ENCODE measurements around the gene BUD13. TPM values are rescaled to one million over a fixed set of nuclear protein-coding genes. Genes with fewer than 3 reads are reported as not detected.

BUD13 gene
- total and polyA plus RNA-seq, 10 of the 15 experiments (the other 5 are each of a cell fraction or from before 2014, with no cell fraction given), result 10.9 to 36.5 (median 24.7) TPM

DNA sequence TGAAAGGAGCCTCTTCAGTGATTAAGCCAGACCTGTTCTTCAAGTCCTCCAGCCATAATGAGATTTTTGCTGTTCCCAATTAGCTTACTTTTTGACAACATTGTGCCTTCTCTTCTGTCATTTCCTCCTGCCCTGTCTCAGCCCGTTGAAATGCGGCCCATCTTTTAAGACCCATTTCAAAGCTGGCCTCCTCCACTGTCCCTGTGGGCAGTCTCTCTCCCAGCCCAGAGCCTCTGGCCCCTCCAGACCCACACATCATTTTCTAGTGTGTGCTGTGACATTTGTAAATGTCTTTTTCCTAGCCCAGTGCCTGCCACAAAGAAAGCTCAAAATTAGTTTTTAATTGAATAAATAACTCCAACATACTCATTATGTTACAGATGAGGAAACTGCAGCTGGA is 70.9 kb downstream of the BUD13 start:
- H3K79me2 ChIP-seq (ENCODE audit: control insufficient read depth, insufficient read depth, low read length), result no peaks in the 10 kb centered on the region
- H3K27ac ChIP-seq (ENCODE audit: control insufficient read depth, insufficient read depth), result no peak overlapping the region
- H3K9me3 ChIP-seq (replicated peaks; ENCODE audit: control insufficient read depth, insufficient read depth, low read length), result no peaks in the 10 kb centered on the region
- H3K36me3 ChIP-seq (ENCODE audit: control insufficient read depth in 2 of 2, insufficient read depth in 2 of 2, low read length in 1 of 2), result no peaks in the 10 kb centered on the region
- FAIRE-seq (no peak), DNase-seq (ENCODE audit: low read depth, low spot score) (no peak), ATAC-seq (no peak)
- no peaks in the 10 kb centered on the region for H3K4me1 ChIP-seq (ENCODE audit: control insufficient read depth, insufficient read depth, low read length)
- 48% methylated on average over 2 of the region's 2 CpGs for WGBS (ENCODE audit: insufficient coverage, insufficient replicate concordance, low lambda C conversion rate, missing lambda C conversion rate)
- intact Hi-C loops (cut with micrococcal nuclease; ENCODE audit: unreplicated experiment) (no loop called here), in situ Hi-C loops (cut with MboI) (no loop called here)
- BruUV-seq (replicated peaks), result no TSS peak
- peaks cover 0 to 5% of the 10 kb centered on the region in 2 experiments; a peak in 3 of 4 replicates for H3K27me3 ChIP-seq (replicated peaks in 1 of 2; ENCODE audit: control insufficient read depth in 2 of 2, insufficient read depth in 2 of 2, low read length in 1 of 2)
- ChIA-PET POLR2A (no interaction called here), SMC1A (ENCODE audit: uncharacterized antibody, unreplicated experiment) (interaction anchor here (0.9 kb wide), 1 partner anchor 10 kb away, joined by 3 read pairs; no protein-coding TSS in a partner anchor), CTCF (interaction anchor here (0.7 to 1.9 kb wide), 4 partner anchors 10 to 41 kb away, joined by 3 to 12 read pairs (median 4); no protein-coding TSS in a partner anchor), RAD21 (ENCODE audit: unreplicated experiment) (interaction anchor here (1.3 kb wide), 1 partner anchor 10 kb away, joined by 3 read pairs; no protein-coding TSS in a partner anchor)
- H2AFZ ChIP-seq (ENCODE audit: control insufficient read depth, low read depth, low read length), result no peak overlapping the region
- no peaks in the 10 kb centered on the region for H4K20me1 ChIP-seq (ENCODE audit: control insufficient read depth, insufficient read depth)
- no peak overlapping the region for H3K9ac ChIP-seq (ENCODE audit: control insufficient read depth, insufficient read depth, low read length)
- no peak overlapping the region for H3K4me3 ChIP-seq
- TF ChIP-seq CBFB (IDR thresholded peaks at IDR 0.05; ENCODE audit: low read depth) (no peak), NFIC (IDR thresholded peaks at IDR 0.05; ENCODE audit: low read depth, low read length) (no peak)
- no peak overlapping the region for H3K4me2 ChIP-seq (ENCODE audit: control insufficient read depth, insufficient read depth)

GRCh38 chr11:116701297-116701801 is 71.4 kb downstream of the BUD13 start:
- H3K9me3 ChIP-seq (replicated peaks; ENCODE audit: control insufficient read depth, insufficient read depth, low read length), result no peaks in the 10 kb centered on the region
- H3K27ac ChIP-seq (ENCODE audit: control insufficient read depth, insufficient read depth), result no peak overlapping the region
- RAD21 ChIA-PET (ENCODE audit: unreplicated experiment), result interaction anchor here (1.3 kb wide), 1 partner anchor 10 kb away, joined by 3 read pairs; no protein-coding TSS in a partner anchor
- CTCF ChIA-PET, result interaction anchor here (1.1 to 1.9 kb wide), 3 partner anchors 10 to 42 kb away, joined by 4 to 12 read pairs (median 4); no protein-coding TSS in a partner anchor
- FAIRE-seq (no peak), ATAC-seq (no peak), DNase-seq (ENCODE audit: low read depth, low spot score) (no peak)
- intact Hi-C loops (cut with micrococcal nuclease; ENCODE audit: unreplicated experiment) (no loop called here), in situ Hi-C loops (cut with MboI) (no loop called here)
- peaks cover 0 to 5% of the 10 kb centered on the region in 2 experiments; a peak in 2 of 4 replicates for H3K27me3 ChIP-seq (replicated peaks in 1 of 2; ENCODE audit: control insufficient read depth in 2 of 2, insufficient read depth in 2 of 2, low read length in 1 of 2)
- H3K9ac ChIP-seq (ENCODE audit: control insufficient read depth, insufficient read depth, low read length), result no peak overlapping the region
- H3K4me2 ChIP-seq (ENCODE audit: control insufficient read depth, insufficient read depth), result no peak overlapping the region
- no peaks in the 10 kb centered on the region for H3K36me3 ChIP-seq (ENCODE audit: control insufficient read depth in 2 of 2, insufficient read depth in 2 of 2, low read length in 1 of 2)
- no peak overlapping the region for H3K4me3 ChIP-seq
- H4K20me1 ChIP-seq (ENCODE audit: control insufficient read depth, insufficient read depth), result no peaks in the 10 kb centered on the region
- no TSS peak for BruUV-seq (replicated peaks)
- no peak overlapping the region for H2AFZ ChIP-seq (ENCODE audit: control insufficient read depth, low read depth, low read length)
- POLR2A ChIA-PET, result no interaction called here
- SMC1A ChIA-PET (ENCODE audit: uncharacterized antibody, unreplicated experiment), result interaction anchor here (0.9 kb wide), 1 partner anchor 10 kb away, joined by 3 read pairs; no protein-coding TSS in a partner anchor
- no peaks in the 10 kb centered on the region for H3K79me2 ChIP-seq (ENCODE audit: control insufficient read depth, insufficient read depth, low read length)
- 25% methylated on average over 7 of the region's 7 CpGs for WGBS (ENCODE audit: insufficient coverage, insufficient replicate concordance, low lambda C conversion rate, missing lambda C conversion rate)
- no peaks in the 10 kb centered on the region for H3K4me1 ChIP-seq (ENCODE audit: control insufficient read depth, insufficient read depth, low read length)
- no peak for TF ChIP-seq RELA (IDR thresholded peaks at IDR 0.05; ENCODE audit: borderline replicate concordance, partially characterized antibody)
- TF ChIP-seq BACH1 (IDR thresholded peaks at IDR 0.05; ENCODE audit: borderline replicate concordance), result no peak
- TF ChIP-seq, protein P1, sequence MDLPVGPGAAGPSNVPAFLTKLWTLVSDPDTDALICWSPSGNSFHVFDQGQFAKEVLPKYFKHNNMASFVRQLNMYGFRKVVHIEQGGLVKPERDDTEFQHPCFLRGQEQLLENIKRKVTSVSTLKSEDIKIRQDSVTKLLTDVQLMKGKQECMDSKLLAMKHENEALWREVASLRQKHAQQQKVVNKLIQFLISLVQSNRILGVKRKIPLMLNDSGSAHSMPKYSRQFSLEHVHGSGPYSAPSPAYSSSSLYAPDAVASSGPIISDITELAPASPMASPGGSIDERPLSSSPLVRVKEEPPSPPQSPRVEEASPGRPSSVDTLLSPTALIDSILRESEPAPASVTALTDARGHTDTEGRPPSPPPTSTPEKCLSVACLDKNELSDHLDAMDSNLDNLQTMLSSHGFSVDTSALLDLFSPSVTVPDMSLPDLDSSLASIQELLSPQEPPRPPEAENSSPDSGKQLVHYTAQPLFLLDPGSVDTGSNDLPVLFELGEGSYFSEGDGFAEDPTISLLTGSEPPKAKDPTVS (IDR thresholded peaks at IDR 0.05; ENCODE audit: low read depth, low read length), result no peak
- TF ChIP-seq NFIC (IDR thresholded peaks at IDR 0.05; ENCODE audit: low read depth, low read length), result no peak
- TF ChIP-seq NFYA (IDR thresholded peaks at IDR 0.05; ENCODE audit: borderline replicate concordance, low read depth, low read length), result no peak
- TF ChIP-seq, protein P2, sequence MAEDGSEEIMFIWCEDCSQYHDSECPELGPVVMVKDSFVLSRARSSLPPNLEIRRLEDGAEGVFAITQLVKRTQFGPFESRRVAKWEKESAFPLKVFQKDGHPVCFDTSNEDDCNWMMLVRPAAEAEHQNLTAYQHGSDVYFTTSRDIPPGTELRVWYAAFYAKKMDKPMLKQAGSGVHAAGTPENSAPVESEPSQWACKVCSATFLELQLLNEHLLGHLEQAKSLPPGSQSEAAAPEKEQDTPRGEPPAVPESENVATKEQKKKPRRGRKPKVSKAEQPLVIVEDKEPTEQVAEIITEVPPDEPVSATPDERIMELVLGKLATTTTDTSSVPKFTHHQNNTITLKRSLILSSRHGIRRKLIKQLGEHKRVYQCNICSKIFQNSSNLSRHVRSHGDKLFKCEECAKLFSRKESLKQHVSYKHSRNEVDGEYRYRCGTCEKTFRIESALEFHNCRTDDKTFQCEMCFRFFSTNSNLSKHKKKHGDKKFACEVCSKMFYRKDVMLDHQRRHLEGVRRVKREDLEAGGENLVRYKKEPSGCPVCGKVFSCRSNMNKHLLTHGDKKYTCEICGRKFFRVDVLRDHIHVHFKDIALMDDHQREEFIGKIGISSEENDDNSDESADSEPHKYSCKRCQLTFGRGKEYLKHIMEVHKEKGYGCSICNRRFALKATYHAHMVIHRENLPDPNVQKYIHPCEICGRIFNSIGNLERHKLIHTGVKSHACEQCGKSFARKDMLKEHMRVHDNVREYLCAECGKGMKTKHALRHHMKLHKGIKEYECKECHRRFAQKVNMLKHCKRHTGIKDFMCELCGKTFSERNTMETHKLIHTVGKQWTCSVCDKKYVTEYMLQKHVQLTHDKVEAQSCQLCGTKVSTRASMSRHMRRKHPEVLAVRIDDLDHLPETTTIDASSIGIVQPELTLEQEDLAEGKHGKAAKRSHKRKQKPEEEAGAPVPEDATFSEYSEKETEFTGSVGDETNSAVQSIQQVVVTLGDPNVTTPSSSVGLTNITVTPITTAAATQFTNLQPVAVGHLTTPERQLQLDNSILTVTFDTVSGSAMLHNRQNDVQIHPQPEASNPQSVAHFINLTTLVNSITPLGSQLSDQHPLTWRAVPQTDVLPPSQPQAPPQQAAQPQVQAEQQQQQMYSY (CRISPR knock-in tag; IDR thresholded peaks at IDR 0.05), result no peak
- TF ChIP-seq CHD4 (IDR thresholded peaks at IDR 0.05), result no peak
- no peak for TF ChIP-seq NFYB (IDR thresholded peaks at IDR 0.05; ENCODE audit: insufficient read depth, low read depth, low read length)
- no peak for TF ChIP-seq DPF2 (IDR thresholded peaks at IDR 0.05)
